GM21447 (cell line): ENCODE results near the gene OVAAL.
A peak's percentile ranks its signal among the peaks of the same experiment; 100 is the strongest.

Experiments used
- ATAC-seq: cut with Tn5 transposase; IDR thresholded peaks from one replicate; pipeline ENCODE4 v1.9.1; 2021; ENCODE audit not compliant: unreplicated experiment

OVAAL gene

GRCh38 chr1:180558664-180559063, at the start of gene OVAAL:
Gene OVAAL, plus strand, starts transcription at chr1:180558964.
- ATAC-seq: no peak

DNA sequence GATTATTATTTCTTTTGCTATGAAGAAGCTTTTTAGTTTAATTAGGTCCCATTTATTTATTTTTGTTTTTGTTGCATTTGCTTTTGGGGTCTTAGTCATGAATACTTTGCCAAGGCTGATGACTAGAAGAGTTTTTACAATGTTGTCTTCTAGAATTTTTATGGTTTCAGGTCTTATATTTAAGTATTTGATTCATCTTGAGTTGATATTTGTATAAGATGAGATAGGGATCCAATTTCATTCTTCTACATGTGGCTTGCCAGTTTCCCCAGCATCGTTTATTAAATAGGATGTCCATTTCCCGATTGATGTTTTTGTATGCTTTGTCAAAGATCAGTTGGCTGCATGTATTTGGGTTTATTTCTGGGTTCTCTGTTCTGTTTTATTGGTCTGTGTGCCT, 47.9 kb upstream of the OVAAL start:
- ATAC-seq: no peak

GRCh38 chr1:180513531-180513930, 45.2 kb upstream of the OVAAL start:
- no peak for ATAC-seq

DNA sequence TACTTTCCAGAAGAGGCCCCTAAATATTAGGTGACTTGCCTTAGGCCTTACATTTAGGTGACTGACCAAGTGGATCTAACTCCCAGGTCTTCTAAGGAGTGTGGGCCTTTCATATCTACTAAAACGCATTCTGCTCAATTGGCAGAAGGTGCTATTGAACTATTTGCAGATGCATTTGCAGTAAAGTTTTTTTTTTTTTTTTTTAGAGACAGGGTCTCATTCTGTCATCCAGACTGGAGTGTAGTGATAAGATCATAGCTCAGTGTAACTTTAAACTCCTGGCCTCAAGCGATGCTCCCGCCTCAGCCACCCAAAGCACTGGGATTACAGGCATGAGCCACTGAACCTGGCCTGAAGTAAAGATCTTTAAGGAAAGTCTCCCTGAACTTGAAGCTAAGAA, 43.4 kb upstream of the OVAAL start:
- ATAC-seq: no peak

DNA sequence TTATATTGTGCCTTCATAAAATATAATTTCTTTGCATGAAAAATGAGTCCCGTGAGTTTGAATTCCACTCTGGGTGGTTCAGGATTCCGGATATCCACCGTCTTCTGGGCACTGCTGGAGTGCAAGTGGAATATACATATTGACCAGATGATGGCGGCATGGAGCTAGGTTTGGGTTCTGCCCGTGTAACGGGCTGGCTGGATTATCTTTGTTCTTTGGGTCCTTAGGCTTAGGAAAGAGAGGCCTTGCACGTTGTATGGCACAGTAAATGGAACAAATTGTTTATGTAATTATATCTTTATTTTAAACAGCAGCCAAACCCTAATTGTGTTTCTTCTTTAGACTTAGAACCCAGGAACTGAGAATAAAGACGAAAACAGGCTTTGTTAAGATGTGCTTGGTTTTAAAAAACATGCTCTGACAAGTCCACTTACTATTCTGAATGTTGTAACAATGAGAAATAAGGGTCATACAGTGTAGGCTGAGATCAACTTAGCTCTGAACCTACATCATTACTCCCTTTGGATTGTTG, 42.8 kb upstream of the OVAAL start:
- peak; percentile 96 for ATAC-seq

DNA sequence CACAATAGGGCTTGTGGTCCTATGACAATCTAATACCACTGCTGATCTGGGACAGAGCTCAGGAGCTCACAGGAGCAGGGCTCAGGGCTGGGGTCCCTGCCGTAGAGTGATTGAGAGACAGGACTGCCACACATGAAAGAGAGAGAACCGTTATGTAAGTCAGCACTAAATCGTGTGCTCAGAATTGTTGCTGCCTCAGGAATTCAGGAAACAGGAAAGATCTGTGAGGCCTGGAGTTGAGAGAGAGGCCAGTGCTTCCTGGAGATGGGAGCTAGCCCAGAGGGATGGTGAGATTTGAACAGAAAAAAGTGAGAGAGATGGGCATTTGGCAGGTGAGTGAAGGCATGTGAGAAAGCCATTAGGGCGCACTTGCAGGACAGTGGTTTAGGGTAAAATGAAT, 38.9 kb upstream of the OVAAL start:
- no peak for ATAC-seq

DNA sequence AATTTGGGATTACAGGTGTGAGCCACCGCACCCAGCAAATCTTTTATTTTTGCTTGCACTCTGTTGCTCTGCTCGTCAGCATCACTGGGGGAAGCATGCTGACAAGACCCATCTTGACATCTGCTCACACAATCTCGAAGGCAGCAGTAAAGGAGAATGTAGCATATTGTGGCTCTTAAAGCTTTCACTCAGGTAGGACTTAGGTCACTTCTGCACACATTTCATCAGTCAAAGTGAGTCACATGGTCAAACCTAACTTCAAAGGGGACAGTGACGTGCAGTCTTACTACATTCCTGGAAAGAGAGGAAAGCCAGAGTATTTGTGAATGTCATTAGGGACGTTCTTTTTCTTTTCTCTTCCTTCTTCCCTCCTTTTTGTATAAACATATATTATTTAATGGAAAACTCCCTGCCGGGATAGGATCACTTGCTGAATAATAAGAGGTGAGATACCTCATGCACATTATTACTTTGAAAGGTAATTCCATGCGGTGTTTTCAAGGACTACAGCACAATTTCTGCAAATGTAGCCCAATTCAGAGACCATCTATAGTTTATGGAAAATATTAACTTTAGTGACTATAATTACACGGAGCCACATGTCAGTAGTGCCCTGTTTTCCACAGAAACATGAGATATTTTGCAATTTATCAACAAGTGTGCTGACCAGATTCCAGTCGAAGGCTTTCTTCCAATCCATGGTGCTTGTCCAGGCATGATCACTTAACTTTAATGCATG, 37.1 kb upstream of the OVAAL start:
- ATAC-seq: no peak

- no peak for ATAC-seq
Measured at GRCh38 chr1:180522213-180522515, 36.6 kb upstream of the OVAAL start.

GRCh38 chr1:180524160-180524914, 34.4 kb upstream of the OVAAL start:
- no peak for ATAC-seq

- ATAC-seq: no peak
Measured at GRCh38 chr1:180524915-180525714, 33.6 kb upstream of the OVAAL start.

DNA sequence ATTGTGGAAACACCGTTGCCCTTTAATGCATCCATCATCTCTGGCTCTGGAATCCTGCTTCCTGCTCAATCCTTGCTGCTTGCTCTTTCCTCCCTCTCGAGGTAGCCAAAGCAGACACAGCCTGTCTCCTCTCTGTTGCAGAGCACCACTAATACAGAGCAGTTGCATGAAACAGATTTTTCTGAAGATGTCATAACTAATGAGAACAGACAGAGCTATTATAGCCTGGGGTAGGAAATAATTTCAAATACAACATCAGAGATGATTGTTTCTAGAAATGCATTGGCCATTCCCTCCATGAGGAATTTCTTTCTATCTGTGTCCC, 33.1 kb upstream of the OVAAL start:
- no peak for ATAC-seq

DNA sequence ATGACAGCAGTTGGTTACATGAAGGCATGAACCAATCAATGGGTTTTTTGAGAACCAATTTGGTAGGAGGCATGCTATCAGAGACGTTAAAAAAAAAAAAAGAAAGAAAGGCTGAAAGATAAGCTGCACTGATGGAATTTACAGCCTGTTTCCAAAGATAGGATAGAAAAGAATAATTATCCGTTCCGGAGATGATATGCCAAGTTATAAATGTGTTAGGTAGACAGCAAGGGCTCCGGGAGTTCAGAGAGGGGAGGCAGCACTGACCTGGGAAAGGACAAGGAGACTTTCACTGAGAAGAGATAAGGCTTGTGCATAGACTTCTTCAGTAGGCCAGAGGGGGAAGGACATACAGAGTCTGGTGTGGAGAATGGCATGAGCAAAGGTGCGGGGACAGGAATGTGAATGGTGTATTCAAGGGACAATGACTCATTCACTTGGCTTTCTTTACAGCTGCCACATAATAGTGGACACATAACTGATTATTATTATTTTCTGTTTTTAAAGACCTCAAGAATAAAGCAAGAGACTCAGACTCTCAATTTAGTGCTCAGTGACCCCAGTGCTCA, 31.6 kb upstream of the OVAAL start:
- ATAC-seq: no peak

GRCh38 chr1:180528868-180529470, 29.8 kb upstream of the OVAAL start:
- ATAC-seq: no peak

- no peak for ATAC-seq
Measured at GRCh38 chr1:180530501-180530900, 28.3 kb upstream of the OVAAL start.

DNA sequence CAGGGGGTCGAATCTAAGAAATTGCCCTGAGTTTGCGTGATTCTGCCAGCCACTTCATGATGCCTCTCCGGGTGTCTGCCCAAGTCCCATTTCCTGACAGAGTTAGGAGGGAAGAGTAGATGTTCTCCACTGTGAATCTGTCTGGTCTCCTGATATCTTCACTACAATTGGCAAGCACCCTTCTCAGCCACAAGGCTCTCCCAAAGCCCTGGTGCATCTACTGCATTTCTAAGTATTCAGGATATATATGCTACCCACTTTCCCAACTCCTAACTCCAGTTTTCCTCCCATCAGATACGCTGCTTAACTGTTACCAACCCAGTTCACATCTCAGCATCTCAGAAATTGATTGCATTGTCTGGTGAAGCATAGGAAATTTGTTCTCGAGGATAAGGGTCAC, 25.9 kb upstream of the OVAAL start:
- no peak for ATAC-seq

DNA sequence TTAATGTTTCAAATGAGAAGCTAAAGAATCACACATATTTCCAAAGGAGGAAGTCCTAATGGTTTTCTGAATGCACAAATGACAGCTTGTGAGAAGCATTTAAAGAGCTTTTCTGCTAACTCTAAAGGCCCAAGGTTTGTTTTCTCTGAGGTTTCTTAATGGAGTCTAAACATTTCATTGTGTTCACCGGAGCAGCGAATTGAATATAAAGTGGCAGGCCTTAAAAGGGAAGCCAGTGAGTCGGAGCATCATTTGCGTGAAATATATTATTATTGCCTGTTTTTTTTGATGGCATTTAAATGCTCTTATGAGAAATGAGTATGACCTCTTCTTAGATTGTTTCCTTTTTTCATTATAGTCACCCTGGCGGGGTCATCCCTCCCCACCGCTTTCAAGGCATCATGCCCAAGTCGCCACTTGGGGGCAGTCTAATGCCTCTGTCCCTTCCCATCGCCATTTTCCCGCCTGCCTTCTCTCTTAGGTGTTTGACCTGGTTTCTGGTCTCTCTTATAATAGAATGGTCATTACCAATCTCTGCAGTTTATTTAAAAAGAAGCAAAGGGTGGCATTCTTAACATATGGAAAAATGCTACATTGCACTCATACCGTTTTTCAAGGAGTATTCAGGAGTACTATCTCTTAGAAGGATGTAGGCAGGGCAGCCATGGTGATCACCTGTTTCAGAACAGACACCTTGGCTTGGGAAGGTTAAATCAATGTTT, 25.3 kb upstream of the OVAAL start:
- no peak for ATAC-seq

DNA sequence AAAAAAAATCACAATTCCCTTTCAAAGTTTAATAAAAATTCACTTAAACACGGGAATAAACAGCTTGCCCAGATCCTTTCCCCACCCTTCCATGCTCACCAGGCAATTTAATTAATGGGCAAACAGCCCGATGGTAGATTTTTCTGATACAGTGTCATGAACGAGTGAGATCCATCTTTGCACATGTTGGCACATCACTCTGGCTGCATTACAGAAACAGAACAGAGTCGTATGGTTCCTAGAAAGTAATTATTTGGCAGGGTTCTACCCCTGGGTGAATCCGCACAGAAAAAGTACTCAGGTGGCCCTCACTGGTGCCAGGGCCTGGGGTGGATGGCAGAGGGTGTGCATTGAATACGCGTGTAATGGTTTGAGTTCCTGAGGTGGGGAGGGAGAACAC, 24.6 kb upstream of the OVAAL start:
- ATAC-seq: no peak

GRCh38 chr1:180535418-180535999, 23.3 kb upstream of the OVAAL start:
- ATAC-seq: no peak

DNA sequence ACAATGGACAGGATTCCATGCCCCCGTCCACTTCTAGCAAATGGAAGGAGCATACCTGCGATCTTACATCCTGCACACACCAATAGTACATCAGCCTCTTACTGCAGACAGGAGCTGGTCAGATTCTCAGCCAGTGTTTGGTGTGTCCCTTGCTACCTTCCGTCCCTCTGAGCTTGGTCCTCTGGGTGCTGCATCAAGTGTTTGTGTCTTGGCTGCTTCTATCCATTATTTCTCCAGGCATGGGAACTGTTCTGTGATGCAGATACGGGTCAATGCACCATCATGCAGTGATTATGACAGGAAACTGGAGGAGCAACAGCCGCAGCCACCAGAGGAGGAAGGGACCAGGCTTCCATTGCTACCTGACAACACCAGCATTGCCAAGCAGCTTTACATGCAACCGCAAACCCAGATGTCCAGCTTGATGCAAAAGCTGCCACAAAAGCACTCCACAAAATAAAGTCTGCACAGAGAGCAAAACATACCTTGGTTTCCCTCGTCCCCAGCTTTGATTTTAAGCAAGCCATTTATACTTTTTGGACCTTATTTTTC, 21.9 kb upstream of the OVAAL start:
- no peak for ATAC-seq

GRCh38 chr1:180539136-180539535, 19.6 kb upstream of the OVAAL start:
- no peak for ATAC-seq
